GM23248 (cell line): Measurements from ENCODE around the gene USF2. TPM values are rescaled to one million over a fixed set of nuclear protein-coding genes. Genes with fewer than 3 reads are reported as not detected.

ENCODE experiments used
- DNase-seq: peaks from one replicate; pipeline ENCODE4 v3.0.0-alpha.2; 2015
- H2AFZ ChIP-seq: fragments of 200-600 bp; sonication (generic); 2 replicates; pipeline ENCODE4 v1.6.1; 2016; ENCODE audit warnings: antibody characterized with exemption
- H3F3A ChIP-seq: fragments of 200-600 bp; sonication (generic); 2 replicates; pipeline ENCODE4 v1.6.1; 2016; ENCODE audit warnings: mild to moderate bottlenecking, antibody characterized with exemption, mixed run types; ENCODE audit not compliant: insufficient read depth
- H3K27ac ChIP-seq: fragments of 200-600 bp; sonication (generic); 2 replicates; pipeline ENCODE4 v1.5.1; 2016; ENCODE audit warnings: mild to moderate bottlenecking
- H3K27me3 ChIP-seq: fragments of 200-600 bp; sonication (generic); replicated peaks from 2 replicates; pipeline ENCODE4 v1.6.1; 2016; ENCODE audit warnings: mild to moderate bottlenecking; ENCODE audit not compliant: insufficient read depth
- H3K36me3 ChIP-seq: fragments of 200-600 bp; sonication (generic); 2 replicates; pipeline ENCODE4 v1.6.1; 2016; ENCODE audit warnings: low read depth, mild to moderate bottlenecking
- H3K4me1 ChIP-seq: fragments of 200-600 bp; sonication (generic); 2 replicates; pipeline ENCODE4 v1.6.1; 2016; ENCODE audit warnings: mild to moderate bottlenecking; ENCODE audit not compliant: insufficient read depth
- H3K4me2 ChIP-seq: fragments of 200-600 bp; sonication (generic); one replicate; pipeline ENCODE4 v1.6.1; 2016; ENCODE audit warnings: mild to moderate bottlenecking; ENCODE audit not compliant: unreplicated experiment
- H3K4me3 ChIP-seq: fragments of 200-600 bp; sonication (generic); 2 replicates; pipeline ENCODE4 v1.5.1; 2016; ENCODE audit warnings: mild to moderate bottlenecking
- H3K79me2 ChIP-seq: fragments of 200-600 bp; sonication (generic); 2 replicates; pipeline ENCODE4 v1.6.1; 2016; ENCODE audit warnings: mild to moderate bottlenecking; ENCODE audit not compliant: insufficient read depth
- H3K9ac ChIP-seq: fragments of 200-600 bp; sonication (generic); 2 replicates; pipeline ENCODE4 v1.6.1; 2016; ENCODE audit warnings: mild to moderate bottlenecking
- H3K9me2 ChIP-seq: fragments of 200-600 bp; sonication (generic); 2 replicates; pipeline ENCODE4 v1.6.1; 2016; ENCODE audit warnings: mixed run types, mild to moderate bottlenecking, moderate library complexity; ENCODE audit not compliant: insufficient read depth
- H3K9me3 ChIP-seq: fragments of 200-600 bp; sonication (generic); one replicate; pipeline ENCODE4 v1.6.1; 2017; ENCODE audit warnings: low read depth
- H4K20me1 ChIP-seq: fragments of 200-600 bp; sonication (generic); 2 replicates; pipeline ENCODE4 v1.6.0; 2016; ENCODE audit not compliant: insufficient read depth
- EZH2 ChIP-seq: fragments of 200-600 bp; sonication (generic); IDR thresholded peaks from 2 replicates; pipeline ENCODE4 v1.6.1; 2018; ENCODE audit warnings: antibody characterized with exemption, mild to moderate bottlenecking; ENCODE audit not compliant: insufficient read depth, poor library complexity, severe bottlenecking
- EZH2phosphoT487 ChIP-seq: fragments of 200-600 bp; sonication (generic); IDR thresholded peaks from 2 replicates; pipeline ENCODE4 v1.6.1; 2018; ENCODE audit warnings: antibody characterized with exemption, moderate library complexity, mild to moderate bottlenecking, low read depth; ENCODE audit not compliant: insufficient read depth
- WGBS, 2 experiments: methylation state at CpG; one replicate each; pipeline ENCODE4 v1.1.6; 2015 to 2017; ENCODE audit warnings: low lambda C conversion rate in 2 of 2, low coverage in 1 of 2; ENCODE audit errors: missing lambda C conversion rate in 2 of 2; 5-methylcytosine and 5-hydroxymethylcytosine counted together
- in situ Hi-C: fragments of 300-500 bp; cut with MboI; formaldehyde crosslinking; loops from 2 replicates; pipeline ENCODE4 v1.15.0; 2020
- polyA plus RNA-seq: library from polyadenylated mRNA; unstranded; fragments of >200 nt; fragmentation: Nextera tagmentation; extraction: Ambion mirVana; gene quantifications from 2 replicates; pipeline ENCODE4 v1.2.1, GENCODE V29; 2016
- total RNA-seq: library from RNA; depleted of rRNA; stranded (reverse); fragments of >200 nt; shearing (Covaris generic); gene quantifications from 2 replicates; pipeline ENCODE4 v1.2.3, GENCODE V29; 2014

Gene USF2
- total and polyA plus RNA-seq, 2 experiments from 2014 or later, result 10.4 to 64.6 TPM

DNA sequence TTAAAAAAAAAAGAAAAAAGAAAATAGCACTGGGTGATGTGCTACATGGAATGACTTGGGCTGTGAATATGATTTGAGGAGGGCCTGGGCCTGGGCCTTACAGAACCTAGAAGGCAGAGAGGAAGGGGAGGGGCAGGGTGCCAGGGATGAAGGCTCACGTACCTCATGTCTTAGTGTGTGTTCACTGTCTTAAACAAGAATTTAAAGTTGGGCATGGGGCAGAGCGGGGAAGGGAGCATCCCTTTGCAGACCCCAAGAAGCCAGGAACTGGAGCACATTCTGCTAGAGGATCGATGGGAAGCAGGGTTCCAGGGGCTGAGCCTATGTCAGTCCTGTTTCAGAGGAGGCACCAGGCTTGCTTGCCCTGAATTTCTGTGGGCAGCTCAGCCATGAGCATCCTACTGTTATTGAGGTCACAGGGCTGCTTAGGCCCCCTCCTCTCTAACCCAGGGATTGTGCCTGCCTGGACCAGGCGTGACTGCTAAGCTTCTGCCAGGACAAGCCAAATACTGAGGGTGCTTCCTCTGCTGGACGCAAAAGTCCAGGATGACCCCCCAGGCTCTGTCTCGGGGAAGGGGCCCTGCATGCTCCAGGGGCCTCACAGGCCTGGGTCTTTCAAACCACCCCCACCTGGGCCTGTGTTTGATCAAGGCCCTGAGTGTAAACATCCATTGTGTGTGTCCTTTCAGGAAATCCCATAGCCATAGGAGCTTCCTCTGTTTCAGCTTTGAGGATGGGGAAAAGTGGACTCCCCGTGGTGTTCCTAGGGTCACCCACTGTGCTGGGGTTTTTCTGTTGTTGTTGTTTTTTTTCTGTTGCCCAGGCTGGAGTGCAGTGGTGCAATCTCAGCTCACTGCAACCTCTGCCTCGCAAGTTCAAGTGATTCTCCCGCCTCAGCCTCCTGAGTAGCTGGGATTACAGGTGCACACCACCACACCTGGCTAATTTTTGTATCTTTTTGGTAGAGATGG, 15.2 kb upstream of the USF2 start:
- WGBS, 2 experiments, result 67 to 81% methylated on average over 8 to 9 of the region's 9 CpGs
- Histone ChIP-seq H2AFZ (no peak overlapping the region), H3K4me2 (no peak overlapping the region), H3F3A (no peaks in the 10 kb centered on the region), H3K4me1 (no peaks in the 10 kb centered on the region), H3K27me3 (peaks cover 15% of the 10 kb centered on the region; the same call in 1 of the 2 replicates), H3K36me3 (no peaks in the 10 kb centered on the region), H3K9ac (no peak overlapping the region), H3K9me2 (no peaks in the 10 kb centered on the region), H3K27ac (no peak overlapping the region), H3K4me3 (no peak overlapping the region), H3K9me3 (no peaks in the 10 kb centered on the region), H4K20me1 (no peaks in the 10 kb centered on the region), H3K79me2 (no peaks in the 10 kb centered on the region)
- no peak for DNase-seq
- in situ Hi-C loops, result no loop called here
- TF ChIP-seq EZH2phosphoT487 (no peak), EZH2 (no peak)

DNA sequence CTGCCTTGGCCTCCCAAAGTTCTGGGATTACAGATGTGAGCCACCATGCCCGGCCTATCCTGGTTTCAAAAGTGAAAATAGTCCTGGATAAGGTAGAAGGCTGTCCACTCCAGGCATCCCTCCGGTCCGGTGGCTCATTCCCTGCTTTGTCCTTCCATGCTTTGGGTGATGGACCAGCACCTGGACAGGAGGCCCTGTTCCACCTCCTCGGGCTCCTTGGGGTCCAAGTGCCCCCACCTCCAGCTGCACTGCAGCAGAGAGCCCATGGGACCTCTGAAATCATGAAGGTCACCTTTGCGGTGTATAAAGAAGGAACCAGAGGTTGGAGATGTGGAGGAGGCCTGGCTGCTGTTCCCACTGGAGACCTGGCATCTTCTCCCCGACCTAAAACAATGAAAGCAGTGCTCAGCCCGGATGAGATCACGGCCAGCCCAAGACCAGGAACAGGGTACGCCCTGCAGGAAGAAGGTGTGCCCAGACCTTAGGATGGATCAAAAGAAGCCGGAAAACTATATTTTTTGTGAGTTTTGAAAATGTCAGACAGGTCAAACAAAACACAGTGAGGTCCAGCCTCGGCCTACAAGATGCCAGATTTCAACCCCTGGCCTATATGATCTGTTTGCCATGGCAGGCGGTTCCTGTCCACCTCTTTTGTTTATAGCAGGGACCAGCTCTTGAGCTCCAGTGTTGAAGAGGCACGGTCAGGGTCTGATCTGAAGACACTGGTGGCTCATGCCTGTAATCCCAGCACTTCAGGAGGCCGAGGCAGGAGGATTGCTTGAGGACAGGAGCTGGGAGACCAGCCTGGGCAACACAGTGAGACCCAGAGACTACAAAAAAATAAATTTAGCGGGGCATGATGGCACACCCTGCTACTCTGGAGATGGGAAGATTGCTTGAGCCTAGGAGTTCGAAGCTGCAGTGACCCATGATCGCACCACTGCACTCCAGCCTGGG, 14.1 kb upstream of the USF2 start:
- TF ChIP-seq EZH2 (no peak), EZH2phosphoT487 (no peak)
- 68 to 69% methylated on average over 17 of the region's 17 CpGs for WGBS, 2 experiments
- H3K36me3 ChIP-seq, result no peaks in the 10 kb centered on the region
- H3K9me2 ChIP-seq, result no peaks in the 10 kb centered on the region
- H3K79me2 ChIP-seq, result no peaks in the 10 kb centered on the region
- H3K27ac ChIP-seq, result no peak overlapping the region
- no peak overlapping the region for H3K9ac ChIP-seq
- in situ Hi-C loops, result no loop called here
- no peak for DNase-seq
- no peaks in the 10 kb centered on the region for H3K9me3 ChIP-seq
- H2AFZ ChIP-seq, result no peak overlapping the region
- no peaks in the 10 kb centered on the region for H3F3A ChIP-seq
- peaks cover 5% of the 10 kb centered on the region; the same call in 1 of the 2 replicates for H3K27me3 ChIP-seq
- no peak overlapping the region for H3K4me3 ChIP-seq
- no peak overlapping the region for H3K4me2 ChIP-seq
- H4K20me1 ChIP-seq, result no peaks in the 10 kb centered on the region
- no peaks in the 10 kb centered on the region for H3K4me1 ChIP-seq

DNA sequence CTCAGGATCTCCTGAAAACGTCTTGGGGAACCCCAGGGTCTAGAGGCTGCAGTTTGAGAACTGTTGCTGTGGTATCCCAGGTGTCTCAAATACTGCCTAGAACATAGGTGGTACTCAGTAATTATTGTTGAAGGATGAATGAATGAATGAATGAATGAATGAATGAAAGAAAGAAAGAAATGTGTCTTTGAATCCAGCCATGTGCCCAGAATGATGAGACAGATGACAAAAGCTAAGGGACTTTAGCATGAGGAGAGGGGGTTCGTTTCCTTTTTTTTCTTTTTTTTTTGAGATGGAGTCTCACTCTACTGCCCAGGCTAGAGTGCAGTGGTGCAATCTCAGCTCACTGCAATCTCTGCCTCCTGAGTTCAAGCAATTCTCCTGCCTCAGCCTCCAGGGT, 12.2 kb upstream of the USF2 start:
- H3K36me3 ChIP-seq, result no peaks in the 10 kb centered on the region
- in situ Hi-C loops, result no loop called here
- H3K79me2 ChIP-seq, result no peaks in the 10 kb centered on the region
- no peak overlapping the region for H3K4me2 ChIP-seq
- 10 to 12% methylated on average over 2 of the region's 2 CpGs for WGBS, 2 experiments
- no peak for DNase-seq
- no peaks in the 10 kb centered on the region for H3F3A ChIP-seq
- H3K9ac ChIP-seq, result no peak overlapping the region
- H3K9me3 ChIP-seq, result no peaks in the 10 kb centered on the region
- no peak overlapping the region for H3K27ac ChIP-seq
- H2AFZ ChIP-seq, result no peak overlapping the region
- 0 out of 2 replicates have a peak, but pooled peaks cover 3% of the 10 kb centered on the region for H3K27me3 ChIP-seq
- H4K20me1 ChIP-seq, result no peaks in the 10 kb centered on the region
- H3K9me2 ChIP-seq, result no peaks in the 10 kb centered on the region
- TF ChIP-seq EZH2 (no peak), EZH2phosphoT487 (no peak)
- H3K4me1 ChIP-seq, result no peaks in the 10 kb centered on the region
- H3K4me3 ChIP-seq, result no peak overlapping the region

DNA sequence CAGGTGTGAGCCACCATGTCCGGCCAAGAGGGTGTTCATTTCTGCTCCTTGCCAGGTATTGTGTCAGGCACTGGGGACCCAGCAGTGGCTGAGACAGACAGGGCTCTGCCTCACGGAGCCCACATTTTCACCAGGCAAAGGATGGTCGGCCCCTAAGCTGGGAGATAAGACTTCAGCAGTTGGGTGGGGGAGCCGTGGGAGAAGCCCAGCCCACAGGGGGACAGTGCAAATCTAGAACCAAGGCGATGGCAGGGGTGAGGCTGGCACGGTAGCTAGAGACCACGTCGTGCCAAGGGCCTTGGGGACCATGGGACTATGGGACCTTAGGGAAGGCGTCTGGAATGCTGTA, 11.7 kb upstream of the USF2 start:
- Histone ChIP-seq H3K9ac (no peak overlapping the region), H3F3A (no peaks in the 10 kb centered on the region), H3K4me2 (no peak overlapping the region), H2AFZ (no peak overlapping the region), H3K27ac (no peak overlapping the region), H3K4me3 (no peak overlapping the region), H3K9me2 (no peaks in the 10 kb centered on the region), H3K79me2 (no peaks in the 10 kb centered on the region), H3K27me3 (0 out of 2 replicates have a peak, but pooled peaks cover 3% of the 10 kb centered on the region), H3K9me3 (no peaks in the 10 kb centered on the region), H3K4me1 (no peaks in the 10 kb centered on the region), H4K20me1 (no peaks in the 10 kb centered on the region), H3K36me3 (no peaks in the 10 kb centered on the region)
- TF ChIP-seq EZH2, result no peak
- in situ Hi-C loops, result no loop called here
- no peak for DNase-seq
- WGBS, 2 experiments, result 48 to 51% methylated on average over 9 of the region's 9 CpGs
